AG04450 (cell line): ENCODE measurements around the gene MACF1. TPM values are rescaled to one million over a fixed set of nuclear protein-coding genes. Genes with fewer than 3 reads are reported as not detected.

Experiments used
- CTCF ChIA-PET: fragments of 300-600, 350-600 bp; formaldehyde crosslinking; extraction: SDS; loops from one replicate; lab custom pipeline; 2022; ENCODE audit warnings: antibody characterized with exemption, inconsistent platforms; lab: Charles Lee
- POLR2A ChIA-PET: fragments of 350-600 bp; formaldehyde crosslinking; extraction: SDS; loops from one replicate; lab custom pipeline; 2021; ENCODE audit warnings: antibody characterized with exemption, inconsistent platforms; lab: Yijun Ruan, JAX
- DNase-seq: peaks from one replicate; pipeline ENCODE4 v3.0.0-alpha.2; 2011; ENCODE audit warnings: low read depth, low spot score
- H3K27ac ChIP-seq: one replicate; pipeline ENCODE4 v1.5.1; 2012; ENCODE audit warnings: low read depth, low read length, control low read depth
- H3K27me3 ChIP-seq: one replicate; pipeline ENCODE4 v1.6.0; 2012; ENCODE audit warnings: low read length; ENCODE audit not compliant: control insufficient read depth, insufficient read depth
- H3K4me3 ChIP-seq: 2 replicates; pipeline ENCODE4 v1.5.1; 2011; ENCODE audit warnings: mild to moderate bottlenecking, low read depth, low read length, control low read depth
- H3K9me3 ChIP-seq: 2 replicates; pipeline ENCODE4 v1.5.1; 2012; ENCODE audit warnings: low read length; ENCODE audit not compliant: control insufficient read depth, insufficient read depth
- polyA plus RNA-seq: library from polyadenylated mRNA; depleted of rRNA; stranded (reverse); fragments of >200 nt; gene quantifications from 2 replicates; pipeline ENCODE4 v1.2.3, GENCODE V29; 2011
- TF ChIP-seq, protein P1 (sequence below): IDR thresholded peaks from 2 replicates; pipeline ENCODE4 v1.5.1; 2011; ENCODE audit warnings: low read depth, low read length, control low read depth, inconsistent platforms

Gene MACF1
- polyA plus RNA-seq, 1 experiment: 118 TPM

DNA sequence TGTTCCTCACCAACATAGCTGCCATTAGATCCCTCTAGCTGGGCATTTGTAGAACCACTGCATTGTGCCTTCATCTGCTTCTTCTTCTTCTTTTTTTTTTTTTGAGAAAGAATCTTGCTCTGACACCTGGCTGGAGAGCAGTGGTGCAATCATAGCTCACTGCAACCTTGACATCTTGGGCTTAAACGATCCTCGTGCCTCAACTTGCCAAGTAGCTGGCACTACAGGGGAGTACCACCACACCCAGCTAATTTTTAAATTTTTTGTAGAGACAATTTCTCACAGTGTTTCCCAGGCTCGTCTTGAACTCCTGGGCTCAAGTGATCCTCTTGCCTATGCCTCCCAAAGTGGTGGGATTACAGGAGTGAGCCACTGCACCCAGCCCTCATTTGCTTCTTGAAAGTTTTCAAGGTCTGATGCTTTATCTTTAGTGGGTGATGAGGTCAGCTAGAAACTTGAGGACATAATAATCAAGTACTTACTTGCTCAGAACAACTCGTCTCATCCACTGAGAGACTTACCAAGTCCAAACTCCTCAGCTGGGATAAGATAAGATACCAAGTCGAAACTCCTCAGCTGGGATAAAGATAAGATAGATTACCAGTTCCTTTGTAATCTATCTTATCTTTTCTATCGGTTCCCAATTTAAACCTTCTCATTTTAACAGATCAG is 71.5 kb downstream of the MACF1 start:
- H3K27me3 ChIP-seq: no peaks in the 10 kb centered on the region
- POLR2A ChIA-PET: interaction anchor here (0.6 kb wide), 1 partner anchor 33 kb away, joined by 3 read pairs; no protein-coding TSS in a partner anchor
- TF ChIP-seq, protein P1, sequence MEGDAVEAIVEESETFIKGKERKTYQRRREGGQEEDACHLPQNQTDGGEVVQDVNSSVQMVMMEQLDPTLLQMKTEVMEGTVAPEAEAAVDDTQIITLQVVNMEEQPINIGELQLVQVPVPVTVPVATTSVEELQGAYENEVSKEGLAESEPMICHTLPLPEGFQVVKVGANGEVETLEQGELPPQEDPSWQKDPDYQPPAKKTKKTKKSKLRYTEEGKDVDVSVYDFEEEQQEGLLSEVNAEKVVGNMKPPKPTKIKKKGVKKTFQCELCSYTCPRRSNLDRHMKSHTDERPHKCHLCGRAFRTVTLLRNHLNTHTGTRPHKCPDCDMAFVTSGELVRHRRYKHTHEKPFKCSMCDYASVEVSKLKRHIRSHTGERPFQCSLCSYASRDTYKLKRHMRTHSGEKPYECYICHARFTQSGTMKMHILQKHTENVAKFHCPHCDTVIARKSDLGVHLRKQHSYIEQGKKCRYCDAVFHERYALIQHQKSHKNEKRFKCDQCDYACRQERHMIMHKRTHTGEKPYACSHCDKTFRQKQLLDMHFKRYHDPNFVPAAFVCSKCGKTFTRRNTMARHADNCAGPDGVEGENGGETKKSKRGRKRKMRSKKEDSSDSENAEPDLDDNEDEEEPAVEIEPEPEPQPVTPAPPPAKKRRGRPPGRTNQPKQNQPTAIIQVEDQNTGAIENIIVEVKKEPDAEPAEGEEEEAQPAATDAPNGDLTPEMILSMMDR: no peak
- no peak for DNase-seq
- H3K27ac ChIP-seq: no peak overlapping the region
- H3K9me3 ChIP-seq: no peaks in the 10 kb centered on the region
- no peak overlapping the region for H3K4me3 ChIP-seq
- CTCF ChIA-PET: interaction anchor here (0.6 to 1.6 kb wide), 3 partner anchors 84 to 183 kb away, joined by 3 to 5 read pairs (median 3); no protein-coding TSS in a partner anchor

DNA sequence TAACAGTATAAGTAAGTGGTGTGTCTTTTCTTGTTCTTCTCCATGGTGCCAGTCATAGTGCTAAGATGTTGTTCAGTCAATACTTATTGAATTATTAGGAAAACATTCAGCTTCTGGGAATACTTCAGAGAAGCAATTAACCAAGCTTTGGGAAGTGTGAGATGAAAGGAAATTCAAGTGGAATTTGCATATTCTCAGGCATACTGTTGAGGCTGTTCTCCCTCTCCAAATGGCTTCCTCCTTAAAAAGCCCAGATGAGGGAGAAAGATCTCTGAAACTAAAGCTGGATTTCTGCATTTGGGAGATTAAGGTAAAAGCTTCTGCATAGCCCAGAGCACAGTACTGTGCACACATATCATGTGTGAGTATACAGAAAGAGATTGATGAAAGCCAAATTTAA is 73.4 kb downstream of the MACF1 start:
- CTCF ChIA-PET: interaction anchor here (1.0 to 3.0 kb wide), 4 partner anchors 19 to 180 kb away, joined by 3 to 10 read pairs (median 7); no protein-coding TSS in a partner anchor
- POLR2A ChIA-PET: no interaction called here
- H3K27ac ChIP-seq: no peak overlapping the region
- H3K27me3 ChIP-seq: no peaks in the 10 kb centered on the region
- TF ChIP-seq, protein P1: no peak
- DNase-seq: no peak
- H3K4me3 ChIP-seq: no peak overlapping the region
- no peaks in the 10 kb centered on the region for H3K9me3 ChIP-seq

DNA sequence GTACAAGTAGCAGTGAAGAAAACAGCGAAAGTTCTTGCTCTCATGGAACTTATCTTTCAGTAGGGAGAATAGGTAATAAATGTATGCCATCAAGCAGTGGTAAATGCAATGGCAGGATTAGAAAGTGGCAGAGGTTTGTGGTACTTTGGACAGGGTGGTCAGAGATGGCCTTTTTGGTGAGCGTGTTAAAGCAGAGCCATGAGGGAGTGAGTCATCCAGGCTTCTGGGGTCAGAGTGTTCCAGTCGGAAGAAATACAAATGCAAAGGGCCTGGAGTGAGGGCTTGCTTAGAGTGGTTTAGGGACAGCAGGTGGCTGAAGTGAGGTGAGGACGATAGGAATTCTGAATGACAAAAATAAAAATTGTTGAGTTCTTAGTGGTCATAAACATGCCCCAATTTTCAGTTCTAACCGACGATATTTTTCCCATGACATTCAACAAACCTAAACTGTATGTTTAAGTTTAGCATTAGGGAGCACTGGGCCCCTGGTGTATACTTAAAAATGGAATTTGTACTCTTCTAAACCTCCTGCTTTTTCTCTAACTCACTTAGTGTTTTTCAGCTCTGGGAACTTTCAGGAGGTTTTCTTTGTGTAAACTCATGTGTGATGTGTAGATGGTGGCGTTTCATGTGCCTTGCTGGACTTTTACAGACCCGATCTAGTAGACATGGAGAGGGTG is 78.2 kb downstream of the MACF1 start:
- ChIA-PET CTCF (no interaction called here), POLR2A (no interaction called here)
- Histone ChIP-seq H3K4me3 (no peak overlapping the region), H3K27ac (no peak overlapping the region), H3K27me3 (no peaks in the 10 kb centered on the region), H3K9me3 (no peaks in the 10 kb centered on the region)
- TF ChIP-seq, protein P1: no peak
- no peak for DNase-seq

DNA sequence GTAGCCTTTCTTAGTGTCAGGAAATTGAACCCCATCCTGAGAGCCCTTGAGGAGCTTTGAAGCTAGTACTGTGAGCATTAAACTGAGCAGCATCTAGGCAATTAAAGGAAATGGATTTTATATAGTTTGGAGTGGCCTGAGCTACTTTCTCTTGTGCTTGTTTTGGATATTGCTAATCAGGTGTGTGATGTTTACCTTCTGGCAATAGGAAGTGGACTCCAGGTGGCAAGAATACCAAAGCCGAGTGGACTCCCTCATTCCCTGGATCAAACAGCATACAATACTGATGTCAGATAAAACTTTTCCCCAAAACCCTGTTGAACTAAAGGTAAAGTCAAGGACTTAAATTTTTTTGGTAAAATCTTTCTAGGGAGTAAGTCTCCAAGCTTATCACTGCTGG is 79.4 kb downstream of the MACF1 start:
- POLR2A ChIA-PET: no interaction called here
- Histone ChIP-seq H3K27me3 (no peaks in the 10 kb centered on the region), H3K4me3 (no peak overlapping the region), H3K9me3 (no peaks in the 10 kb centered on the region), H3K27ac (no peak overlapping the region)
- TF ChIP-seq, protein P1: no peak
- CTCF ChIA-PET: no interaction called here
- no peak for DNase-seq

DNA sequence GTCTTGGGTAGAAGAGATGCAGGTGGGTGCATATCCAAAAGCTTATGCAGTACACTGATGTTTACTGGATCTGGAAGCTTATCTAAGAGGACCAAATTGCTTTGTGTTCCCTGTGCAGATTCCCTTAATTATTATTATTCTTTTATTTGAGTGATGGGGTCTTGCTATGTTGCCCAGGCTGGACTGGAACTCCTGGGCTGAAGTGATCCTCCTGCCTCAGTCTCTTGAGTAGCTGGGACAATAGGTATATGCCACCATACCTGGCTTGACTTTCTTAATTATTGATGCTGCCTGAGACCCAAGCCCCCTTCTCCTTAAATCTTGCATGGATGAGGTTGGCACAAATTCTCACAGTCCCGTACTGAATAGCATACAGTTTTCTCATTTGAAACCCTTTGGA is 83.0 kb downstream of the MACF1 start:
- TF ChIP-seq, protein P1: no peak
- CTCF ChIA-PET: interaction anchor here (0.5 to 1.3 kb wide), 3 partner anchors 18 to 110 kb away, joined by 3 to 6 read pairs (median 5); no protein-coding TSS in a partner anchor
- Histone ChIP-seq H3K4me3 (no peak overlapping the region), H3K9me3 (no peaks in the 10 kb centered on the region), H3K27me3 (no peaks in the 10 kb centered on the region), H3K27ac (no peak overlapping the region)
- no peak for DNase-seq
- POLR2A ChIA-PET: no interaction called here
